Lung (tissue), 12 donors: ENCODE results near the gene ZER1. TPM values are rescaled to one million over a fixed set of nuclear protein-coding genes. Genes with fewer than 3 reads are reported as not detected.

Source experiments
- ATAC-seq: fragments of 200-7000 bp; cut with Tn5 transposase; one replicate; pipeline ENCODE4 v1.9.1; 2020; ENCODE audit warnings: moderate number of reproducible peaks; ENCODE audit not compliant: insufficient read depth, low FRiP score
- DNase-seq, 3 donors: peaks; one replicate each; pipeline ENCODE4 v3.0.0-alpha.2; 2013 to 2017
- H3K27ac ChIP-seq, 2 donors: one replicate each; pipeline ENCODE4 v1.5.1; 2013; ENCODE audit warnings: mild to moderate bottlenecking in 2 of 2, moderate library complexity in 2 of 2, control low read depth in 1 of 2, inconsistent platforms in 1 of 2, low read depth in 1 of 2, low read length in 1 of 2
- H3K27me3 ChIP-seq, 3 donors: one replicate each; pipeline ENCODE4 v1.5.1; 2013; ENCODE audit warnings: low read length in 2 of 3; ENCODE audit not compliant: control insufficient read depth in 3 of 3, insufficient read depth in 3 of 3
- H3K36me3 ChIP-seq, 4 donors: one replicate each; pipeline ENCODE4 v1.5.1; 2013; ENCODE audit warnings: low read length in 4 of 4, mild to moderate bottlenecking in 1 of 4, moderate library complexity in 1 of 4; ENCODE audit not compliant: control insufficient read depth in 4 of 4, insufficient read depth in 4 of 4
- H3K4me1 ChIP-seq, 5 donors: one replicate each; pipeline ENCODE4 v1.5.1; 2013; ENCODE audit warnings: low read length in 5 of 5, mild to moderate bottlenecking in 2 of 5, moderate library complexity in 1 of 5; ENCODE audit not compliant: control insufficient read depth in 5 of 5, insufficient read depth in 5 of 5
- H3K4me3 ChIP-seq: one replicate; pipeline ENCODE4 v1.5.1; 2013; ENCODE audit warnings: mild to moderate bottlenecking, control low read depth, moderate library complexity
- H3K9ac ChIP-seq, 2 donors: one replicate each; pipeline ENCODE4 v1.5.1; 2013; ENCODE audit warnings: low read length in 2 of 2, control low read depth in 1 of 2; ENCODE audit not compliant: insufficient read depth in 1 of 2
- H3K9me3 ChIP-seq, 4 donors: one replicate each; pipeline ENCODE4 v1.5.1; 2013; ENCODE audit warnings: low read length in 3 of 4, mild to moderate bottlenecking in 1 of 4, moderate library complexity in 1 of 4; ENCODE audit not compliant: control insufficient read depth in 4 of 4, insufficient read depth in 3 of 4
- WGBS, 2 donors: extraction: QIAGEN DNeasy Blood & Tissue Kit; methylation state at CpG; one replicate each; pipeline ENCODE4 v1.1.7; 2013; 5-methylcytosine and 5-hydroxymethylcytosine counted together
- polyA plus RNA-seq, 2 donors: library from polyadenylated mRNA; stranded (reverse); fragments of 200-250 nt; gene quantifications; one replicate each; pipeline ENCODE4 v1.2.1, GENCODE V29; 2013
- total RNA-seq, 2 donors: library from RNA; depleted of rRNA in 1 of 2; stranded (reverse); fragments of >200 nt in 1 of 2; gene quantifications; one replicate each; pipeline ENCODE4 v1.2.1, GENCODE V29; 2014 to 2021
- TF ChIP-seq, protein P1 (sequence below): IDR thresholded peaks from 2 replicates; pipeline ENCODE4 v1.5.1; 2012; ENCODE audit warnings: mild to moderate bottlenecking; ENCODE audit errors: control extremely low read depth, extremely low read depth
- donor health status: control.
- donor health status: control.
- donor health status: Bipolar disorder and iron deficiency.
- donor health status: healthy.
- donor health status: DM: yes; HTN: yes; CAD: no.

The ZER1 gene
- total and polyA plus RNA-seq, 4 donors: 17.6 to 39.0 (median 28.4) TPM

DNA sequence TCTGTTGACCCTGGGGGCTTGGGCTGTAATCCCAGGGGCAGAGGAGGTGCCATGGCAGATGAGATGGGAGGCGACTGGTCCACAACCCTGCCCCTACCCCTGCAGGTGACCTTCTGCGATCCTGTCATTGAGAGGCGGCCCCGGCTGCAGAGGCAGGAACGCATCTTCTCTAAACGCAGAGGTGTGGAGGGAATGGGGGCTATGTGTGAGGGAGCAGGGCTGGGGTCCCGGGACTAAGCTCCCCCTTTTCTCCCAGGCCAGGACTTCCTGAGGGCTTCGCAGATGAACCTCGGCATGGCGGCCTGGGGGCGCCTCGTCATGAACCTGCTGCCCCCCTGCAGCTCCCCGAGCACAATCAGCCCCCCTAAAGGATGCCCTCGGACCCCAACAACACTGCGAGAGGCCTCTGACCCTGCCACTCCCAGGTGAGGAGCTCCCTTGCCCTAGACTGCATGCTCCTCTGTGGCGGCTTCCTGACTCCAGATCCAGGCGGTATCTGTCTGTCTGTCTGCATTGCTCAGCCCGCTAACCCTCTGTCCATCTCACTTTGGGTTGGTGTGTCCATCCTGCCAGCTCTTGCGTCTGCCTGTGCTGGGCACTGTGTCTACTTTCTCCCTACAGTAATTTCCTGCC is 57.7 kb downstream of the ZER1 start:
- Histone ChIP-seq H3K36me3 (peaks cover 0 to 11% (median 2%) of the 10 kb centered on the region in 4 donors), H3K4me3 (no peak overlapping the region), H3K4me1 (no peaks in the 10 kb centered on the region), H3K9ac (no peak overlapping the region), H3K9me3 (no peaks in the 10 kb centered on the region), H3K27ac (no peak overlapping the region), H3K27me3 (no peaks in the 10 kb centered on the region)
- 95 to 97% methylated on average over 19 of the region's 19 CpGs for WGBS, 2 donors
- no peak for ATAC-seq
- TF ChIP-seq, protein P1, sequence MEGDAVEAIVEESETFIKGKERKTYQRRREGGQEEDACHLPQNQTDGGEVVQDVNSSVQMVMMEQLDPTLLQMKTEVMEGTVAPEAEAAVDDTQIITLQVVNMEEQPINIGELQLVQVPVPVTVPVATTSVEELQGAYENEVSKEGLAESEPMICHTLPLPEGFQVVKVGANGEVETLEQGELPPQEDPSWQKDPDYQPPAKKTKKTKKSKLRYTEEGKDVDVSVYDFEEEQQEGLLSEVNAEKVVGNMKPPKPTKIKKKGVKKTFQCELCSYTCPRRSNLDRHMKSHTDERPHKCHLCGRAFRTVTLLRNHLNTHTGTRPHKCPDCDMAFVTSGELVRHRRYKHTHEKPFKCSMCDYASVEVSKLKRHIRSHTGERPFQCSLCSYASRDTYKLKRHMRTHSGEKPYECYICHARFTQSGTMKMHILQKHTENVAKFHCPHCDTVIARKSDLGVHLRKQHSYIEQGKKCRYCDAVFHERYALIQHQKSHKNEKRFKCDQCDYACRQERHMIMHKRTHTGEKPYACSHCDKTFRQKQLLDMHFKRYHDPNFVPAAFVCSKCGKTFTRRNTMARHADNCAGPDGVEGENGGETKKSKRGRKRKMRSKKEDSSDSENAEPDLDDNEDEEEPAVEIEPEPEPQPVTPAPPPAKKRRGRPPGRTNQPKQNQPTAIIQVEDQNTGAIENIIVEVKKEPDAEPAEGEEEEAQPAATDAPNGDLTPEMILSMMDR: no peak
- DNase-seq: no peak

DNA sequence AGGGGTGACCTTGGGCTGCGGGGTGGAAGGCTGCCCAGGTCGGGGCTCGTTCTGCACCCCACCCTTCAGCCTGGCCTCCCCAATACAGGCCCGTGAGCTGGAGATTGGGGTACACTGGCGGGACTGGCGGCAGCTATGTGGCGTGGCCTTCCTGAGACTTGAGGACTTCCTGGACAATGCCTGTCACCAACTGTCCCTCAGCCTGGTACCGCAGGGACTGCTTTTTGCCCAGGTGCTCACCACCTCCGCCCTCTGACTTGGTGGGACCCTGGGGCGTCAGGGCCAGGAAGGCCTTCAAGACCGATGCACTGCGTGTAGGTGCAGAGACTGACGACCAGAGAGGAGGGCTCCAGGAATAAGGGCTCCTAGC is 58.3 kb downstream of the ZER1 start:
- peaks cover 0 to 11% (median 2%) of the 10 kb centered on the region in 4 donors for H3K36me3 ChIP-seq
- H3K4me1 ChIP-seq: no peaks in the 10 kb centered on the region
- H3K9ac ChIP-seq: no peak overlapping the region
- H3K4me3 ChIP-seq: no peak overlapping the region
- ATAC-seq (no peak), DNase-seq (no peak)
- WGBS, 2 donors: 93 to 97% methylated on average over 13 of the region's 13 CpGs
- H3K27ac ChIP-seq: no peak overlapping the region
- H3K27me3 ChIP-seq: no peaks in the 10 kb centered on the region
- TF ChIP-seq, protein P1: no peak
- no peaks in the 10 kb centered on the region for H3K9me3 ChIP-seq

GRCh38 chr9:128712451-128713410 is 59.0 kb downstream of the ZER1 start:
- WGBS, 2 donors: 95% methylated on average over 26 of the region's 26 CpGs
- Histone ChIP-seq H3K36me3 (peaks cover 0 to 11% (median 2%) of the 10 kb centered on the region in 4 donors), H3K4me3 (no peak overlapping the region), H3K27ac (no peak overlapping the region), H3K9me3 (no peaks in the 10 kb centered on the region), H3K4me1 (no peaks in the 10 kb centered on the region), H3K27me3 (no peaks in the 10 kb centered on the region), H3K9ac (no peak overlapping the region)
- no peak for DNase-seq
- no peak for ATAC-seq
- TF ChIP-seq, protein P1: no peak
